Measurements from ENCODE around the gene OR6B1. TPM values are rescaled to one million over a fixed set of nuclear protein-coding genes. Genes with fewer than 3 reads are reported as not detected.

Gene OR6B1
- not detected for total RNA-seq

DNA sequence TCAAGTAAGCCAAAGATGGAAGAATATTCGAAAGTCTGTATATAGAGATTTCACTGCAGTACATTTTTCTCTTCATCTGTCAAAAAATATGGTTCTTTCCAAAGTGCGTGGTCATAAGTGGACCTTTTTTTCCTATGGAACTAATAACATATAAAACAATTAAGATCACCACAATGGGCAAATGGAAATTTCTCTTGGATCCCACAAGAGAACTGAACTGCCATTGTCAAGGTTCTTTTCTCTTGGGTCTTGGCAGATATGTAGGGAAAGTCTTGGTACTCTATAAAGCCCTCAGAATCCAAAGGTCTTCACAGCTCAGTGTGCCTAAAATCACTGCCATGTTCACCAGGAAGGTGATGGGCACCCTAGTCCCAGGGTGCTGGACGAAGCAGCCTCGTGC is at the start of gene OR6B1:
OR6B1 (plus strand) TSS at position 301 of the 400 bp plus-strand sequence. CDS start 3,677 bp downstream, outside the sequence.
- DNase-seq: no peak

GRCh38 chr7:143953421-143953820 is 46.7 kb upstream of the OR6B1 start:
- no peak for DNase-seq

DNA sequence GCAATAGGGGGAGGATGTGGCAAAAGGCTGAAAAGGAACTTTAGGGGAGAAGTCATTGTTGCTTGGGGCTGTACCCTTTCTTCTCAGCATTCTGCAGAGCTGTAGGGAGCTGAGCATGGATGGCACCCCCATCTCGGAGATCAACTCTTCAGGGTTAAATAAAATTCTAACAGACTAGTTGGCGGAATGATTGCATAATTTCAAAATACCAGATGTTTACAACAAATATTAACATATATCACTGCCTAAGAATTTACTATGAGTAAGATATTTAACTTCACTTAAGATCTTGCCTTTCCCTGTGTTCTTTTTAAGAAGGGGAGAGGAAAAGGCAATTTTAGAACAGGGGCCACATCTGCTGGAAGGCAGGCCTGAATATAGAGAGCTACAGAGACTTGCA is 46.0 kb upstream of the OR6B1 start:
- no peak for DNase-seq

- no peak for DNase-seq
Measured at GRCh38 chr7:143954544-143954943, 45.6 kb upstream of the OR6B1 start, which contains the start of gene OR2F1. Gene OR2F1, plus strand, starts transcription at chr7:143954844. Its CDS starts 5,127 bp downstream, at chr7:143959971.

DNA sequence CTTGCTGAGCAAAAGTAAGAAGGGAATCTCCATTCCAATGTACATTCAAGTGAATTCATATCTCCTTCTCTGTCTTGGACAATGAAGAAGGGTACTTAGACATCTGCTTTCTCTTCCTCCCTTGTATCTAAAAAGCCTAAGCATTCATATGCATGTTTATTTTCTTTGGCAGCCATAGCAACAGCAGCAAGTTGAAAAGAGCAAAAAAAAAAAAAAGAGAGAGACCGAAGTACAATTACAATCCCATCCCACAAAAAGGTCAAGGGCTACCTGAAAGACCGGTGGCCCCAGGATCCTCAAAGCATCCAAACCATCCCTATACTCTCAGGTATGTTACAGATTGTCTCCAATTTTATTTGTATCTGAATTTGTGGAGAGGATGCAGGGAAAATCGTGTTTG is 41.3 kb upstream of the OR6B1 start:
- DNase-seq: no peak

- no peak for DNase-seq
Measured at GRCh38 chr7:143960813-143961610, 39.1 kb upstream of the OR6B1 start.

DNA sequence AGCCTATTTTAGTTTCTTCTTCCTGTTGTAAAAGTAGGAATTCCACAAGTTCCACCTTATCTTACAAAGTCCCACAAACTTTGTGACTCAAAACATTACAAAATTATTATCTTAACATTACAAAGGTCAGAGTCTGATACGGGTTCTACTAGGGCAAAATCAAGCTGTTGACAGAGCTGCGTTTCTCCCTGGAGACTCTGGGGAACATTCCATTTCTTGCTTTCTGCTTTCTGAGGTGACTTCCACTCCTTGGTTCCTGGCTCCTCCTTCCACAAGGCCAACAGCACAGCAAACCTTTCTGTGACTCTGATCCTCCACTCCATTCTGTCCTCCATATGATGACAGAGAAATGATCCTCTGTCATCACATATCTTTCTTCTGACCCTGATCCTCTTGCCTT is 34.8 kb upstream of the OR6B1 start:
- no peak for DNase-seq

DNA sequence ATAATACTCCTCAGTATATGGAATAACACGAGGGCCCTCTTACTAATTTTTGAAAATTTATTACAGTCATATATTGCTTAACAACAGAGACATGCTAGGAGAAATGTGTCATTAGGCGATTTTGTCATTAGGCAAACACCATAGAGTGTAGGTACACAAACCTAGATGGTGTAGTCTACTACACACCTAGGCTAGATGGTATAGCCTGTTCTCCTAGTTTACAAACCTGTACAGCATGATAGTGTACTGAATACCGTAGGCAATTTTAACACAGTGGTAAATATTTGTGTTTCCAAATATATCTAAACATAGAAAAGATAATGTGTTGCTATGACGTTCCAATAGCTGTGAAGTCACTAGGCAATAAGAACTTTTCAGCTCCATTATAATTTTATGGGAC is 32.7 kb upstream of the OR6B1 start:
- DNase-seq: no peak

DNA sequence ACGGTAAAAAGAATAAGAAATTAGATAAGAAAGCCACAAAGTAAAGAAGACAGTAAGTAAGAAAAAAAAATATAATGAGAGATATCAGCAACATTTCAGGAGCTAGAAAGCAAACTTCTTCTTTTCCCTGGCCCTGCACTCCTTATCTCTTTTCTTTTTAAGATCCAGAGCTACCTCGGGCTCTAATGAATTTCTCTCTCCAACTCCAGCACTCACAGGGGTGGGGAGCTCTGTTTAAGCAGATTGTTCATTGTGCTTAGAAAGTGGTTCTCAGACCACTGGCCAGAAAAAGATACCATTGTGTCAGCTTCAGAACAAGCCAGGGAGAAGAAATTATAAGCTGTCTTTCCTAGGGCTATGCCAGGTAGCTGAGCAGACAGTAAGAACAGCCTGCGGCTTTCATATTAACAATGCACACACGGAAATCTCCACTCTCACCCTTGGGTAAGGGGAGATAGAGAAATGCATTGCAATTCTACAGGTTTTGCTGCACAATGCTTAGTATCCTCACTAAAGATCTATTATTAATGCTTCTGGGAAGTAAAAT is 26.2 kb upstream of the OR6B1 start:
- DNase-seq: no peak

DNA sequence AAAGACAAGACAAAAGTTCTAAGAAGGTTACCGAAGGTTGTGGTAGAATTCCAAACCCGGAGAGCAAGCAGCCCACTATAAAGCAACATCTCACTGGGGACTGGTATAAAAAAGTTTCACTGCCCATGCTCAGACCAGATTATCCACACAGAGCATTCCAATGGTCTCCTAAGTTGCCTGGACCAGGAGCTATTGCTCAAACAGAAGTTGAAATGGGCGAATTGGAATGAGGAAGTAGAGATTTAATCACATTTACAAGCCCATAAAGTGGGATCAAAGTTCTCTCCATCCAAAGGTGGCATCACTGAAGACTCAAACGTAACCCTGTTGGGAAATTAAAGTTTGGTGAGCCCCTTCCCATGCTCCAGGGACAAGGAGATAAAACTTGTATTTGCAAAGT is 25.7 kb upstream of the OR6B1 start:
- no peak for DNase-seq

- DNase-seq: no peak
Measured at GRCh38 chr7:143975617-143976016, 24.5 kb upstream of the OR6B1 start.

- no peak for DNase-seq
Measured at GRCh38 chr7:143978585-143978984, 21.5 kb upstream of the OR6B1 start.

GRCh38 chr7:143979359-143979758 is 20.8 kb upstream of the OR6B1 start:
- no peak for DNase-seq

GRCh38 chr7:143979998-143980397 is 20.1 kb upstream of the OR6B1 start:
- DNase-seq: no peak

GRCh38 chr7:143980746-143981510 is 19.2 kb upstream of the OR6B1 start:
- DNase-seq: no peak

- no peak for DNase-seq
Measured at GRCh38 chr7:143983960-143984359, 16.2 kb upstream of the OR6B1 start.

DNA sequence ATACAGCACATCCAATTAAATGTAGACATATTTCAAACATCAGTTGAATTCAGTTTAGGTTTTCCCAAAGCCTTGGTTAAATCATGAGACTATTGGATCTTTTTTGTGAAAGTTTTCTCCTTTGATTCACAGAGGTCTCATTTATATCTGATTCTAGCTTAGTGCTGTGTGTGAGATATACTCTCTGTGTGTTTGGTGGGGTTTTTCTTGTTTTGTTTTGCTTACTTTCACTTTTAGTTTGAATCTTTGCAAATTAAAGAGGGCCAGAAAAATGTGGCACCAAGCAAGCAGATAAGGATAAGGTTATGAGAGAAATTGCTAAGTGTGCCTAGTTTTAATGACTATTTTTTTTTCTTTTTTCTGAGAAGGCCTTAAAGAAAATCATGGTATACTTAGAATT is 12.6 kb upstream of the OR6B1 start:
- DNase-seq: no peak

DNA sequence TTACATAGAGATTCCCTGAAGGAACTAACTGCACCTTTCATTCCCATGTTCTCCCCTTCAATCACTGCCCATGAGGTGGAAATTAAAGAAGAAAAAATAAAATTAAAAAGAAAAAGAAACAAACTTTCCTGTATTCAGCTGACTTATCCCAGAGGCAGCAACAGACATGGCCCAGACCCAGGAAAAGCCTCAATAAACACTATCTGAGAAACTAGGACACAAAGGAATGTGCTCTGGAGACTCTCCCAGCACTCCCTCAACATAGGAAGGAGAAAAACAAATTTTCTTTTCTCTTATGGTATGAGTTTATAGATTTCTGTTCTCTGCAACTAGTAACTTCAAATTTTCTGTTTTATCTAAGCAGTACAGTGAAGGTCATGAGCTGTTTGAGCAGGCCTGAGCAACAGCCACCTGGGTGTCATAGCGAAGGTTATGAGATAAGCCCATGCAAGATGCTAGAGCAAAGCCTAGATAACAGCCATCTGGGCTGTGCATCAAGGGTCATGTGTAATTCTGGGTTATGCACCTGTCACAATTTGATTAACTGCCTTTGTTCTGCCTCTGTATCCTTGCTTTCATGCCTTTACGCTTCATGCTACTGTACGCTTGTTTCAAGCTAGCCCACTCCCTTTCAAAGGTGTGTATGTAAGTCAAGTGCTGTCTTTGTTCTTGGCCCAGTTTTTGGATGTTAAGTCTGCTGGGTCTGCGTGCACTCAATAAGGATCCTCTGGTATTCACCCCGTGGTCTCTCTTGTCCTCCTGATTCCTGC is 11.0 kb upstream of the OR6B1 start:
- no peak for DNase-seq

DNA sequence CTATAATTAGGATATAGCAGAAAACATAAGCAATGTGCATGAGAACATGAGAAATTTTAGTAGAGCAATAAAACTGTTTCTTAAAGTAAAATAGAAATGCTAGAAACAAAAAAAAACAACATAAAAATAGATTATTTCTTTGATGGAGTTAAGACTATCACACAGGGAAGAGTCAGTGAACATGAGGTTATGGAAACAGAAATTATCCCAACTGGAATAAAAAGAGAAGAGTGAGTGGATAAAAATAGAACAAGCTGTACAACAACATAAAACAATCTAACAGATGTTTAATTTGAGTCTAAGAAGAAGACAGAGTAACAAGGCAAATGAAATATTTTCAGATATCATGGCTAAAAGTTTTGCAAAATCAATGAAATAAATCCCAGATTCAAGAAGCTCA is 7.5 kb upstream of the OR6B1 start:
- DNase-seq: no peak

DNA sequence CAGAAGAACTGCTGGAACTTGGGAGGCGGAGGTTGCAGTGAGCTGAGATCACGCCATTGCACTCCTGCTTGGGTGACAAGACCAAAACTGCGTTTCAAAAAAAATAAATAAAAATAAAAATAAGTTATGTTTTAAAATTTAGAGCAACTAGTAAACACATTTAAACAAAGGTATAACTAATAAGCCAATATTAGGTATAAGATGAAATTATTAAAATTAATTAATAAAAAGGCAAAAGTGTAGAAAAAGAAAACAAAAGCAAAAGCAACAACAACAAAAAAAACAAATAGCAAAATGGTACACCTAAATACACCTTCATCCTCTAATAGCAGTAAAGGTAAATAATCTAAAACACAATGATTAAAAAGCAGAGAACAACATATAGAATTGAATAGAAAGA is 6.2 kb upstream of the OR6B1 start:
- DNase-seq: no peak

- no peak for DNase-seq
Measured at GRCh38 chr7:144001543-144001942, 1.4 kb downstream of the OR6B1 start.

GRCh38 chr7:144004703-144005102 is 4.6 kb downstream of the OR6B1 start:
- DNase-seq: no peak
